Measurements from ENCODE around the gene FHAD1. TPM values are rescaled to one million over a fixed set of nuclear protein-coding genes. Genes with fewer than 3 reads are reported as not detected.

The FHAD1 gene
- total RNA-seq, 1 experiment from 2014 or later, result 3.5 TPM

GRCh38 chr1:15231714-15232201 is 15.3 kb upstream of the FHAD1 start:
- H3K9me3 ChIP-seq (ENCODE audit: control insufficient read depth in 1 of 2, insufficient read depth in 1 of 2, low read depth in 1 of 2, low read length in 2 of 2), result no peaks in the 10 kb centered on the region
- ChIA-PET RAD21 (ENCODE audit: low non-redundant PET in 1 of 2, low total read pairs in 2 of 2, uncharacterized antibody in 2 of 2, unreplicated experiment in 2 of 2) (no interaction called here), CTCF (interaction anchor here (0.5 kb wide), 1 partner anchor 48 kb away, joined by 3 read pairs; no protein-coding TSS in a partner anchor), POLR2A (no interaction called here)
- DNase-seq (ENCODE audit: low read depth, low spot score) (no peak), ATAC-seq (no peak)
- no peak overlapping the region for H3K4me2 ChIP-seq (ENCODE audit: low read length)
- H3K36me3 ChIP-seq (ENCODE audit: control insufficient read depth in 1 of 2, insufficient read depth in 2 of 2, low read length in 2 of 2), result no peaks in the 10 kb centered on the region
- no peak overlapping the region for H3K4me3 ChIP-seq (replicated peaks in 1 of 2; ENCODE audit: low read depth in 1 of 2, low read length in 2 of 2)
- intact Hi-C loops (cut with micrococcal nuclease), result no loop called here
- no peaks in the 10 kb centered on the region for H3K79me2 ChIP-seq (ENCODE audit: insufficient read depth, low read length)
- no peak overlapping the region for H2AFZ ChIP-seq (ENCODE audit: low read depth, low read length, poor library complexity, severe bottlenecking)
- no peak overlapping the region for H3K27ac ChIP-seq (ENCODE audit: low read depth, low read length)
- no peaks in the 10 kb centered on the region for H3K9me2 ChIP-seq (ENCODE audit: insufficient read depth)
- no peaks in the 10 kb centered on the region for H4K20me1 ChIP-seq (ENCODE audit: insufficient read depth)
- H3K4me1 ChIP-seq (ENCODE audit: control insufficient read depth in 1 of 2, insufficient read depth in 2 of 2, low read length in 2 of 2), result peaks cover 0 to 23% of the 10 kb centered on the region in 2 experiments; a peak in 2 of 4 replicates
- BruUV-seq (replicated peaks), result no TSS peak
- no peak for TF ChIP-seq SP1 (IDR thresholded peaks at IDR 0.05; ENCODE audit: low read depth)
- no peak for TF ChIP-seq EZH2phosphoT487 (IDR thresholded peaks at IDR 0.05; ENCODE audit: borderline replicate concordance)
- no peak for TF ChIP-seq RAD21 (IDR thresholded peaks at IDR 0.05; ENCODE audit: low read depth)
- no peak for TF ChIP-seq JUND (IDR thresholded peaks at IDR 0.05)
- TF ChIP-seq SRF (IDR thresholded peaks at IDR 0.05; ENCODE audit: low read depth), result no peak
- no peak for TF ChIP-seq FOSL1 (IDR thresholded peaks at IDR 0.05; ENCODE audit: low read depth)
- TF ChIP-seq MAX (IDR thresholded peaks at IDR 0.05), result no peak
- no peak for TF ChIP-seq ZNF274 (IDR thresholded peaks at IDR 0.05; ENCODE audit: low read depth, low read length)
- no peak for TF ChIP-seq REST (IDR thresholded peaks at IDR 0.05; ENCODE audit: low read depth)
- TF ChIP-seq POLR2A (IDR thresholded peaks at IDR 0.05; ENCODE audit: borderline replicate concordance, extremely low read depth, insufficient read depth, insufficient read length), result no peak
- TF ChIP-seq POLR2AphosphoS5 (IDR thresholded peaks at IDR 0.05; ENCODE audit: low read depth, low read length), result no peak
- no peak for TF ChIP-seq TCF7L2 (IDR thresholded peaks at IDR 0.05; ENCODE audit: borderline replicate concordance, extremely low read depth, insufficient read depth, insufficient read length)
- TF ChIP-seq YY1 (IDR thresholded peaks at IDR 0.05; ENCODE audit: extremely low read depth, insufficient replicate concordance, low read depth, low read length), result no peak
- TF ChIP-seq ATF3 (IDR thresholded peaks at IDR 0.05), result no peak
- no peak for TF ChIP-seq ZBTB33 (IDR thresholded peaks at IDR 0.05; ENCODE audit: extremely low read depth, insufficient replicate concordance, low read length)
- no peak overlapping the region for H3K9ac ChIP-seq (ENCODE audit: low read length)
- H3K27me3 ChIP-seq (ENCODE audit: insufficient read depth, low read length), result no peaks in the 10 kb centered on the region

All from HCT116 (cell line).